HG02571 (cell line): ENCODE results near the gene GABRD.

ENCODE experiments used
- ATAC-seq: cut with Tn5 transposase; IDR thresholded peaks from one replicate; pipeline ENCODE4 v1.9.1; 2021; ENCODE audit warnings: mild to moderate bottlenecking, moderate library complexity; ENCODE audit not compliant: unreplicated experiment

Gene GABRD

DNA sequence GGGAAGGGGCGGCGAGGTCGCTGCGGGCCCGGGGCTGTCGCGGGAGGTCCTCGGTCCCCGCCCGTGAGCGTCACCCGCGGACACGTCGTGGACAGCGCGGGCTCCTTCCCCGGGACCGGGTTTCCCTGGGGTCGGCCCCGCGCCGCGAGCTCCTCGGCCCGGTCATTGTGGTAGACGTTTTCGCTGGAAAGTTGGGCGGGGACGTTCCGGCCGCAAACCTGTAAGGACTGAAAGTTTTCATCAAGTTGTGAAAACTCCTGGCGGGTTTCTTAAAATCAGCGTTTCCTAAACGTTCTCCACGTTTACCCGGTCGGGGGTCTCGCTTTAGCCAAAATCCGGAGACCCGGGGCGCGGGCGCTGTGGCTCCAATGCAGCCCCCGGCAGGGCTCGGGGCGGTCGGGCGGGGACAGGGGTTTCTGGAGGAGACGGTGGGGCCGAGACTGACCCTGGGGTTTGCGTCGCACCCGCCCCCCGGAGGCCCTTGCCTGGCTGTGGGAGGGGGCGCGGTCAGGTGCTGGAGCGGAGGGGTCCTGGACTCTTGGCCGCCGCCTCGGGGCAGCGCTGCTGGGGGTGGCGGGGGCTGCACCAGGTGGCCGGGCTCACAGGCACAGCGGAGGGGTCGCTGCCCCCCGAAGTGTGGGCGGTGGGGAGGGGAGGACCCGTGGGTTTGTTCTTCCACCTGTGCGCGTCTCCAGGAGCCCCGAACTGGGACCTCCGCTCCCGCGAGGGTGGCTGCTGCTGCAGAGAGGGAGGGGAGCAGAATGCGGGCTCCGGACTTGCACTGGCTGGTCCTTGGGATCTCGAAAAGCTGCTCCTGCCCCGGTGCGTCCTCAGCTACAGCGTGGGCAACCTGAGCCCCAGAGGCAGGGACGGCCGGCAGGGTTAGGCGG, 31.9 kb downstream of the GABRD start:
- ATAC-seq = no peak

DNA sequence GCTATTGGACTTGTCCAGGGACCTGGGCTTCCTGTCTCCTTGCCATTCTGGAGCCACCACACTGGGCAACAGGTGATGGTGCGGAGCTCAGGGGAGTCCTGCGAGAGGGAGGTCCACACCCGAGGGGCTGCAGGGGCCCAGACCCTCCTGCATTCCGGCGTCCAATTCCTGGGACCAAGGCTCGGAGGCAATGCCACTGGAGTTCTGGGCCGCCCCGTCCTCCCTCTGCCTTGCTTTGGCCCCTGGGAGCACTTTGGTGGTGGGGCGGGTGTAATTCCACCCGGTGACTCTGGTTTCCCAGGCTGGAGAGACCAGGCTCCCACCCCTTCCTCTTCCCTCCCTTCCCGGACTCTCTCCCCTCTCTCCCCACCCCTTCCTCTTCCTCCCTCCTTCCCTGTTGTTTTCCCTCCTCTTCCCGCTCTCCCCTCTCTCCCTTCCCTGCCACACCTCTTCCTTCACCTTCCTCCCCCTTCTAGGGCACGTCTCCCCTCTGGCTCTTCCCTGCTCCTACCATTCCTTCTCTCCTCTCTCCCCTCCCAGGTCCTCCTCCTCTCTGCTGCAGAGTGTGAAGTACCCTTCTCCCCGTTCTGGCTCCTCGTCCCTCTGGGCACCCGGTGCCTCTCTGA, 33.0 kb downstream of the GABRD start:
- no peak for ATAC-seq

DNA sequence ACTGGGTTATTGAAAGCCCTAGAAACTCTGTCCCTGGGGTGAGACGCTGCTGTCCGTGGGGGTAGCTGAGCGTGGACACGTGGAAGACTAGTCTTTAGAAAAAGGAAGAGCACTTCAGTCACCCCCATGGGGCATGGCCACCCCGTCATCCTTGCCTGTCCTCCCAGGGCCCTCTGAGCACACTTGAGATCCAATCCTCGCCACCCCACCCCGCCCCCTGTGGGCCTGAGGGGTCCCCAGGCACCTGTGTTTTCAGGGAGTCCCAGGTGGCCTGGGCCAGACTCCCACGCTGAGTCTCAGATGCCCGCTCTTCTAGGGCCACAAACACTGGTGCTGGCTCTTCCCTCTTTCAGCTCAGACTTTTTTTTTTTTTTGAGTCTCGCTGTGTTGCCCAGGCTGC, 33.6 kb downstream of the GABRD start:
- ATAC-seq = no peak

DNA sequence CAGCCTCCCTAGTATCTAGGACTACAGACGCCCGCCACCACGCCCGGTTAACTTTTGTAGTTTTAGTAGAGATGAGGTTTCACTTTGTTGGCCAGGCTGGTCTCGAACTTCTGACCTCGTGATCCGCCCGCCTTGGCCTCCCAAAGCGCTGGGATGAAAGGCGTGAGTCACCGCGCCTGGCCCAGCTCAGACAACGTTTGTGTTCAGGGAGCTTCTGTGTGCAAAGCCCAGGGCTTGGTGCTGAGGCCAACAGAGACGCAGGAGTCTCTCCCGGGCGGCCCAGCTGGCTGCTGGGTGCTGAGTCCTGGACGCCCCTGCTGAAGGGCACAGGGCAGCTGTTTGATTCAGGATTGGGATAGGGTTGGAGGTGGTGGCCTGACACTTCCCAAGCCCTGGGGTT, 34.1 kb downstream of the GABRD start:
- no peak for ATAC-seq

DNA sequence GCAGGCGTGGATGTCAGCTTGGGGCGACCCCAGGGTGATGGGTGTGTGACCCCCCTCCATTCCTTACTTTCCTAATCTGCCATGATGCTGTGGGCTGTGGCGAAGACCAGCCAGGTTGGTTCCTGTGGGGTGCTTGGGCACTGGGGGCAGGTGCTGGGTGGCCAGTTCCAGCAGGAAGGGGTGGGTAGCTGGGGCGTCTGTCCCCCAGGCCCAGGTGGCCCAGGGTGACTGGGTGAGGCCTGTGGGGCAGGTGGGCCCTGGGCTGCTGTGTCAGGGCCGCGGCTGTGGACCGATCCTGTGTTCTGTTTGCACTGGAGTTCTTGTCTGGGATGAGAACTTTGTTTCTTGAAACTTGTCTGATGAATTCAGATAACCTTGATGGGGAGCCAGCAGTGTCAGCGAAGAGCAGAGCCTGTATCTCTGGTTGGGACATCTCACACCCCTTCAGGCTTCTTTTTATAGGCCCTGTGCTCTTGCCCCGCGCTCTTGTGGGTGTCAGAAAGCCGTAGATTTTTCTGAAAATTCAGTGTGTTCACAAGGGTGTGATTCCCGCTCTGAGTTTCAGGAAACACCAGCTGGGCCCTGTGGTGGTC, 34.7 kb downstream of the GABRD start:
- ATAC-seq = no peak

DNA sequence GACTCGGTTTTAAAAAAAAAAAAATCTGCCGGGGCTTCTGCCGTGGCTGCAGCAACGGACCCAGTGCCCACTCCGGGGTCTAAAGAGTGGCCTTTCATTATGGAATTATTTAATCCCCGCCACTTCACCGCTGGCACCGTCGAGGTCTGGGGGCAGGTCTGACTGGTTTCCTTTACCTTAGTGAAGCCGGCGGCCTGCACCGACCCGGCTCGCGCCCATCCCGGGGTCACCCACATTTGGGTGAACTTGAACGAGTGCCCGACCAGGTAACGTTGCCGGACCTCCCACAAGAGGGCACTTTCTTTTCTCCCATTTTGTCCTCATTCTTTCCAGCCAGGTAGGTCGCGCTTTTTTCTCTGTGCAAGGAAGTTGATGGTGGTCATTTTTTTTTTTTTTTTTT, 35.4 kb downstream of the GABRD start:
- ATAC-seq = no peak

DNA sequence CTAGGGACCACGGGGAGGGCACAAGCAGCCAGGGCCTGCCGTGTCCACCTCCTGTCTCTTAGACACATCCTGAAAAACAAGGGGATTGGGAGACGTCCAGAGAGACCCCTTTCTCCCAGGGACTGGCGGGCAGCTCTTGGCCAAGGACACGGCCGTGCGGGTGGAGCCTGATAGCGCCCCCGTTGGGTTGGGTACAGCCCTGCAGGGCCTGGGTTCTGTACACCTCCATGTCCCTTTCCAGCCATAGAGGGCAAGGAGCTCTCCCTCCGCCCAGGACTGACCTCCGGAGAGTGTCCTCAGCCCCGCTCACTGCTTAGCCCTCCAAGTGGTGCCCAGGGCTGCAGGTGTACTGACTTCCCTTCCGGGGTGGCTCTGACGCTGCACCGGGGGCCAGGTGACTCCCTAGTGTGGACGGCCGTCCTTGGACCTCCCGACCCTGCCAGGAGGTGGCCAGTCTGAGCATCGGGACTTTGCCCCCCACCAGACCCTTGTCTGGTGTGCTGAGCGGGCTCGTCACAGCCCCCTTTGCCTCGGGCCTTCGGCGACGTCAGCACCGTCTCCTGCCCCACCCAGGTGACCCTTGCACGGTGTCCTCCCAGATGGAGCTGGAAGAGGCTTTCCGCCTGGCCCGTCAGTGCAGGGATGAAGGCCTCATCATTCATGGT, 36.9 kb downstream of the GABRD start:
- no peak for ATAC-seq

DNA sequence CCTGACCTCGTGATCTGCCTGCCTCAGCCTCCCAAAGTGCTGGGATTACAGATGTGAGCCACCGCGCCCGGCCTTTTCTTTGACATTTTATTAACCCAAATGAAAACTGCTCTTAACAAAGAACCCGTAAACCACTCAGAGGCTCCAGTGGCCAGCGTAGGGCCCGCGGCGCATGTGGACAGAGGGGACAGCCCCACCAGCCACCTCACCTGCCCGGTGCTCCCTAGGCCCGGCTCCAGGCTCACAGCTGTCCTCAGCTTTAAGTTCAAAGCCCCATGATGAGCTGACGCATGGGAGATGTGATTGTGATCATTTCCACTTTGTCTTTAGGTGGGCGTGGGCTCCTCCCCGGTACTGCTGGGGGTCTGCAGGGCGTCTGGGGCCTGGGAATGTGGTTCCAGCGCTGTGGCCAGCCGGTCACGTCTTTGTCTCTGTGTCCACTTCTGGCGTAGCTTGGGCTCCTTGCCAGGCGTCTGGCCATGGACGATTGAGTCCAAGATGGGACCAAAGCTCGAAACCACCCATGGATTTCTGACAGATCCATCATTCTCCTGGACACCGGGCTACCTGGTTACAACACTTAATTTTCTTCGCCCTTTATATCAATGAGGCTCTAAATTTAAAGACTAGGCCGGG, 37.9 kb downstream of the GABRD start:
- ATAC-seq = no peak

DNA sequence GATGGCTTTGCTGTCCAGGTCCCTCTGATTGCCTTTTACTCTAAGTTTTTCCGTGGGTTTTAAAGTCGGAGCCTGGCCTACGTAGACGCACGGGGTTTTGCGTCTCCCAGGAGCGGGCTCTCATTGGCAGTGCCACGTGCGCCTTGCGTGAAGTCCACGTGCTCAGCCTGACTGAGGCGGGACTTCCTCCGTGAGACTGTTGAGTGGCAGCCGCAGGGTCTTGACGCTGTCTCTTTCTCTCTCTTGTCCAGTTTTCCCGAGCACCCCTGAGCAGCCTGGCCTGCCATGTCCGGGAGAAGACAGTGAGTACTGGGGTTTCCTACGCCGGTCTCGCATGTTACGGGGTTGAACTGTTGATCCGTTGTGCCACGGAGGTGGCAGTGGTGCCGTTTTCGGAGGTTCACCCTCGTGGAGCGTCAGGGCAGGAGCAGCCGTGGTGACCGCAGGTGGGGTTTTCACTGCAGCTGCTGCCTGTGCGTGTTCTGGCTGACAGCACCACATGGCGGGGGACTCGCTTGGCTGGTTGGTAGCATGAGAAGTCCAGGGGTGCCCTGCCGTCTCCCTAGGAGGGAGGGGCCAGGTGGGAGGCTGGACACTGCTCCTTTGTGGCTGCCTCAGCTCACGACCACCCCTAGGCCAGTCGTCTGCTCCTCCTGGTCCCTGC, 40.3 kb downstream of the GABRD start:
- no peak for ATAC-seq

DNA sequence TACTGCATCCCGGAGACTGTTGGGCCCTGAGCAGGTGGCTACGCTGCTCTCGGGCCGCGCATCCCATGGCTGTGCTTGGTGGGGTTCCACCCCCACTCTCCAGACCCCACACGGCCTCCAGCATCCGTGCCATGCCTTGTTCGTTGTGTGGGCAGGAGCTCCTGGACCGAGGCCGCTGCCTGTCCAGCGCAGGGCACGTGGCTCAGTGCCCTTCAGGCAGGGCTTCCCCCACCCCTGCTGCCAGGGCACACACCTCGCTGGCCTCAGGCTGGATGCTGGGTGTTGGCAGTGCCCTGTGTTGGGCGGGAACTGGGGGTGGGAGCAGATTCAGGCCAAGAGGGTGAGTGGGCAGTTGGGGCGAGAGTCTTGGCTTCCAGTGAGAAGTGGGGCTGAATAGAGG, 40.9 kb downstream of the GABRD start:
- no peak for ATAC-seq

DNA sequence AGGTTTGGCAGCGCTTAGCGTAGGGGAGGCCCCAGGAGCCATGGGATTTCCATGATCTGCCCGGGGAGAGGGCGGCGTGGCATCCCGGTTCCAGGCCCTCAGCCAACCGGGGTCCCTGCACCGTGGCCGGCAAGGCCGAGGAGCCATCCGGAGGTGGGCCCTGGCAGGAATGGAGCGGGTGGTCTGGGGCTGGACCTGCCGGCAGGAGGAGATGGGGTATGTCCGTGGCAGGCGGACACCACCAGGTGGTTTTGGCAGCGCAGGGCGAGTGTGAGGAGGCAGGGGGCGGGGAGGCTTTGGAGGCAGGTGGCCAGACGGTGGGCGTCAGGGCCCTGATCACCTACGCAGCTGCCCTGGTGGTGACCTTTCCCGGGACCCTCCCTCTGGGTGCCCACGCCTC, 41.4 kb downstream of the GABRD start:
- ATAC-seq = no peak

DNA sequence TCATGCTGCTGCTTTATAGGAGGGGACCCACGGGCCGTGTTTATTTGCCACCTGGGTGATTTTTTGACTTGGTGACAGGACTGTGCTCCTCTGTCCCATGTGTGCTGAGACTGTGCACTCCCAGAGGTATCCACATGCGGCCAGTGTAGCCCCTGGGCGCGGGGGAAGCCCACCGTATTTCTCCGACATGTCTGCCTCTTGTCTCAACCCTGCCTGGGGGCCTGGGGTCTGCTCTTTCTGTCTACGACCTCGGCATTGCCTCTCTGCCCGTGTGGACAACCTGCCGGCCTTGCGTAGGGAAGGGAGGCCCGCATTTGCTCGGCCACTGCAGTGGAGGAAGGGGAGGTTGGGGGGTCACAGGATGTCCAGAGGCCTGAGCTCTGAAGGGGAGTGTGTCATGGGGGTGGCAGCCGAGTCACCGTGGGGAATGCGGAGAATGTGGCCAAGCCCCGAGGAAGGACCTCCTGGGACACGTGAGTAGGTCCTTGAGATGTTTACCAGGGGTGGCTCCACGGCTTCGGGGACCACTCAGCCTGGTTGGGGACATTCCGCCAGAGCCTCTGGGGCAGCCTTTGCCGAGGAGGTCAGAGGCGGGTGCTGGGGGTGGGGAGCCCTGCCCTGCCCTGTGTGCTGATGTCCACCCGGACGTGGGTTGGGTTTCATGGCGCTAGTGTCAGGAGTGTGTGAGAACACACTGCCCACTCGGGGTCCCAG, 42.1 kb downstream of the GABRD start:
- no peak for ATAC-seq

DNA sequence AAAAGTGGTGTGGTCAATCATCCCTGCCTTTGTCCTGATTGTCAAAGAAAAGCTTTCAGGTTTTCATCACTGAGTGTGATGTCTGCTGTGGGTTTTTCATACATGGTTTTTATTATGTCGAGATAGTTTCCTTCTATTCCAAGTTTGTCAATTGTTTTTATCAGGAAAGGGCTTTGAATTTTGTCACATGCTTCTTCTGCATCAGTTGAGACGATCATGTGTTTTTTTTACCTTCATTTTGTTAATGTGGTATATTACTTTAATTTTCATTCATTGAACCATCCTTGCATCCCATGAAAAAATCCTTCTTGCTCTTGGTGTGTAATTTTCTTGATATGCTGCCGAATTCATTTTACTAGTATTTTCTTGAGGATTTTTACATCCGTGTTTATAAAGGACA, 46.6 kb downstream of the GABRD start:
- ATAC-seq = no peak

DNA sequence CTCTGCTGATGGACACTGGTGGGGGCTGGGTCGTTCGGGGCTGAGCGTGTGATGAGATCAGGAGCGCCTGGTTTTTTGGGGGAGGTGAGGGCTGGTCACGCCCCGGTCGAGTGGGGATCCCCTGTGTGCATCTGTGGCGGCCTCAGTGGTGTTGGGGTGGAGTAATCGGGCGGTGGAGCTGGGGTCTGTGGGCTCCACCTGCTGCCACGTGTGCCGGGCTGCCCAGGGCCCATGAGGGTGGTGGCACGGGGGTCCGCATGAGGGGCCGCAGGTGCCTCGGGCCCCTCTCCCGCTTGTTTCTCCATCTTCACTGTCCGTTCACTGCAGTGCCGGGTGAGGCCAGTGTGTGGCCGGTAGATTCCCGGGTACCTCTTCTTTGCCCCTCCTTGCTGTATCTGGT, 48.2 kb downstream of the GABRD start:
- ATAC-seq = no peak

DNA sequence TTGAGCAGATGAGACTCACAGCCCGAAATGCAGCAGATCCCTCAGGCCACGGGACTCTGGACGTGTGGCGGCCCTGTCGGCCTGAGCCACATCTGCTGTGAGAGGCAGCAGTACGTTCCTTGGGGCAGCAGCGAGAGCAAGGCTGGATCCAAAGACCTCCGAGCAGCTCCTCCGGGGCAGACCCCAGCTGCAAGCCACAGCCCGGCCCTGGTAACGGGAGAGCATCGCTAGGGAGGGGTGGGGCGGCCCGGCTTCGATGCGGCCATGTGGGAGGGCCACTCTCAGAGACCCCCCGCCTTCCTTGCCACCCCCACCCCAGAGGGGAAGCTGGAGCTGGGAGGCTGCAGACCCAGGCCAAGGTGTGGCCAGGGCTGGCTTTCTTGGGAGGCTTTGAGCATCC, 48.8 kb downstream of the GABRD start:
- no peak for ATAC-seq

DNA sequence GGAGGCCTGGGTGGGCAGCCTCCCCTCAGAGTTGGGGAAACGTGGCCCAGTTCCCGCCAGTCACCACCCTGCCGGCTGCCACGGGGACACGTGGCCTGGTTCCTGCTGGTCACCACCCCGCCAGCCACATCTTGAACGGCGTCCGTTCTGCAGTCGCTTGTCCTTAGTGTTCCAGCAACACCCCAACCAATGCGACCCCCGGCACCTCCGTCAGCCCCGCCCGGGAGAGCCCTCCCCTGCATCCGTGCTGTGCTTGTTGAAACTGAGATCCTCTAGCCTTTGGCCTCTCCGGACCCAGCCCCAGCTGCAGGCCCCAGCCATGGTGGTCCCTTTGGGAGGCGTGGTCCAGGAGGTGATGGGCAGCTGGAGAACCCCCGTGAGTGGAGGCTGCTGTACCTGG, 49.8 kb downstream of the GABRD start:
- no peak for ATAC-seq

DNA sequence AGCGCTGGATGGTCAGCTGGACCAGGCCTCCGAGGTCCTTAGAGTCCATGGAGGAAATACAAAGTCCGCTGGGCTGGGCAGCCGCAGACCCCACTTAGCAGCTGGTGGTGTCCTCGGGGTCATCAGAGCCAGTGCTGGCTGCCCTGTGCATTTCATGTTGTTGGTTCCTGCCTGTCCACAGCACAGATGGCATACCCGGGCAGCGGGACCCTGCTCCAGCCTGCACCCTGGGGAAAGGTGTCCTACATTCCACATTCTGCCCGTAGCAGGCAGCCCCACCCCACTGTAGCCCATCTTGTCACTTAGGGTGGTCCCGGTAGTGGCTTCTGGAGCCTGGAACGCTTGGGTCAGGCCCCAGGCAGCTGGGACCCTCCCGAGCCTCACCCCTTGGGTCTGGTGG, 50.9 kb downstream of the GABRD start:
- no peak for ATAC-seq

DNA sequence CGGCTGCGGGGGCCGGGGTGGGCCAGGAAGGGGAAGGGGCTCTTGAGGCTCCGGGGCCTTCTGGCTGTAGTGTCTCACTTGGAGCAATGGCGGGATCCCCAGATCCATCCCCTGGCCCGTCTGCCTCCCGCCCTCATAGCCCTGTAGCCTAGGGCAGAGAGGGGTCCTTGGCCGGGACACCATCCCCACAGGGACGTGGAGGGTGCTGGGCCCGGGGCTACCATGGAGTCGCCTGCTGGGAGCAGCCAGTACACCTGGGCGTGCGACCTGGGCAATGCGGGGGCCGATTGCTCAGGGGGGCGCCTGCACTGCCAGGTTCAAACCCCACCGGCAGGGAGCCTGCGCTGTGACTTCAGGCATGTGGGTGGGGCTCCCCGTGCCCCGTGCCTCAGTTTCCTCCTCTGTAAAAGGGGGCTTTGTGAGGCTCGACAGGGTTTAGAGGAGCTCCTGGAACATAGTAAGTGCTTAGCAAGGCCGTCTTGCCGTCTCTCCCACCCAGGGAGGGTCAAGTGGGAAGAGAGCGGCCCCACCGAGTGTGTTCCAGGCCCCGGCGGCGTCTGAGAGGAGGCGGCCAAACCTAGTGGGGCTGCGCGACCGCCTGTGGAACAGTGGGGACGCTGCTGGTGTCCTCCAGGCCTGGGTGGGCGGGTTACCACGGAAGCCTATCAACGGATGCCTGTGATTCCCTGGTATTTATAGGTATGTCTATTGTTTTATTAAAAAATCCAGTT, 51.8 kb downstream of the GABRD start:
- no peak for ATAC-seq

DNA sequence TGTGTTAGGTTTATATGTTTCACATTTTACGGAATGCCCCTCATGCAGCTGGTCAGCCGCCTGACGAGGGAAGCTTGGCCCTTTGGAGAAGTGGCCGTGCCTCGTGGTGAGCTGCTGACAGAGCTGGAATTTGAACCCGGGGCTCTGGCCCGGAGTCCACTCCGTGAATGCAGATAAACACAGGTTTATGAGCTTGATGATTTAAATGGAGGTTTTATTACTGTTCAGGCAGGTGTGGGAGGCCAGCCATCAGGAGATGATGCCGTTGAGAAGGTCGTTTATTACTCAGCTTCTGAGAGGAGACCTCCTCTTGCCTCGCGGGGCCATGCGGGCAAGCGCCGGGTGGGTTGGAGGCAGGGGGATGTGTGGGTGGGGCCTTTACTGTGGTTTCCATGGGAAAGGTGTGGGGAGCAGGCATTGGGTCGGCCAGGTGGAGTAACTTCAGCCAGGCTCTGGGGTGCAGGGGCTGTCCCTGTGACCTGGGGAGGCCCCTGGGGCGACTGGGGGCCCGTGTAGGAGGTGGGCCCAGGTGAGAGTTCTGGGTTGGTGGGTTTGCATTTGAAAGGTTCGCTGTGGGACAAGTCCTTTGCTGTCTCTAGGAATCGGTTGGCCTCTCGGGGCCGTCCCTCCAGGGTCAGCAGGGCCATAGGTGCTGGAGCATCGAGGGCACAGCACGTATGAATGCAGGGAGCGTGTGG, 53.1 kb downstream of the GABRD start:
- ATAC-seq = no peak
